Measurements from ENCODE around the gene CCSER1.

DNA sequence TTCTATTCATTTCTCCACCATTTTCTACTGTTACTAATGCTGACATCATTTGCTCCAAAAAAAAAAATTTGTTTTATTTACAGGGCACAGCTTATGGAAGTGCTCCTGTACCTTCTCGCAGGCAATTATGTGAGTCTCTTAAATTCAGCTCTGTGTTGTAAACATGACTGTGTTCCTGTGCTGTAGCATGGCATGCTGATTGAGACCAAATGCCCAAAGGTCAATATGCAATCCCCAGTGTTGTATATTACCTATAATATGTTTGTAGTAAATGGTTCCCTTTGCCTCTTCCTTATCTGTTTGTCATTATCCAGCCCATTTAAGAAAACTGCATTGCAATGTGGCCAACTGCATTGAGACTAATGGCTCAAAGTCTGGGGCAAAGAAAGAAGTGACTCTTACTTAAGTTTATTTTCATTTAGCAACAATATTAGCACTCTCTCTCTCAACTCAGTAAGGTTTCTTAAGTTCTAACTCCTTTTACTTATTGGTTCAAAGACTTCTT lies 1156.6 kb downstream of the CCSER1 start:
- TF ChIP-seq, protein P1, sequence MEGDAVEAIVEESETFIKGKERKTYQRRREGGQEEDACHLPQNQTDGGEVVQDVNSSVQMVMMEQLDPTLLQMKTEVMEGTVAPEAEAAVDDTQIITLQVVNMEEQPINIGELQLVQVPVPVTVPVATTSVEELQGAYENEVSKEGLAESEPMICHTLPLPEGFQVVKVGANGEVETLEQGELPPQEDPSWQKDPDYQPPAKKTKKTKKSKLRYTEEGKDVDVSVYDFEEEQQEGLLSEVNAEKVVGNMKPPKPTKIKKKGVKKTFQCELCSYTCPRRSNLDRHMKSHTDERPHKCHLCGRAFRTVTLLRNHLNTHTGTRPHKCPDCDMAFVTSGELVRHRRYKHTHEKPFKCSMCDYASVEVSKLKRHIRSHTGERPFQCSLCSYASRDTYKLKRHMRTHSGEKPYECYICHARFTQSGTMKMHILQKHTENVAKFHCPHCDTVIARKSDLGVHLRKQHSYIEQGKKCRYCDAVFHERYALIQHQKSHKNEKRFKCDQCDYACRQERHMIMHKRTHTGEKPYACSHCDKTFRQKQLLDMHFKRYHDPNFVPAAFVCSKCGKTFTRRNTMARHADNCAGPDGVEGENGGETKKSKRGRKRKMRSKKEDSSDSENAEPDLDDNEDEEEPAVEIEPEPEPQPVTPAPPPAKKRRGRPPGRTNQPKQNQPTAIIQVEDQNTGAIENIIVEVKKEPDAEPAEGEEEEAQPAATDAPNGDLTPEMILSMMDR (conservative IDR thresholded peaks at IDR 0.05 in 1 of 2, IDR thresholded peaks at IDR 0.05 in 1 of 2; ENCODE audit: extremely low read depth in 1 of 2, insufficient read depth in 1 of 2, low read depth in 1 of 2, low read length in 2 of 2): no peak
- TF ChIP-seq EZH2 (IDR thresholded peaks at IDR 0.05; ENCODE audit: borderline replicate concordance, low read length): no peak

Measured in mammary epithelial cell (primary cell).